GM19099 (cell line): ENCODE data around the gene OR4F15.

Experiments
- POLR2A ChIP-seq: IDR thresholded peaks from 3 replicates; pipeline ENCODE4 v1.6.1; 2011; ENCODE audit warnings: low read depth; ENCODE audit not compliant: insufficient read length; ENCODE audit errors: extremely low read depth

The OR4F15 gene

GRCh38 chr15:101811902-101812301 is at the start of gene OR4F15:
Gene OR4F15 (plus strand): TSS chr15:101812202. CDS start chr15:101818187, 5,985 bp downstream.
- no peak for TF ChIP-seq POLR2A

DNA sequence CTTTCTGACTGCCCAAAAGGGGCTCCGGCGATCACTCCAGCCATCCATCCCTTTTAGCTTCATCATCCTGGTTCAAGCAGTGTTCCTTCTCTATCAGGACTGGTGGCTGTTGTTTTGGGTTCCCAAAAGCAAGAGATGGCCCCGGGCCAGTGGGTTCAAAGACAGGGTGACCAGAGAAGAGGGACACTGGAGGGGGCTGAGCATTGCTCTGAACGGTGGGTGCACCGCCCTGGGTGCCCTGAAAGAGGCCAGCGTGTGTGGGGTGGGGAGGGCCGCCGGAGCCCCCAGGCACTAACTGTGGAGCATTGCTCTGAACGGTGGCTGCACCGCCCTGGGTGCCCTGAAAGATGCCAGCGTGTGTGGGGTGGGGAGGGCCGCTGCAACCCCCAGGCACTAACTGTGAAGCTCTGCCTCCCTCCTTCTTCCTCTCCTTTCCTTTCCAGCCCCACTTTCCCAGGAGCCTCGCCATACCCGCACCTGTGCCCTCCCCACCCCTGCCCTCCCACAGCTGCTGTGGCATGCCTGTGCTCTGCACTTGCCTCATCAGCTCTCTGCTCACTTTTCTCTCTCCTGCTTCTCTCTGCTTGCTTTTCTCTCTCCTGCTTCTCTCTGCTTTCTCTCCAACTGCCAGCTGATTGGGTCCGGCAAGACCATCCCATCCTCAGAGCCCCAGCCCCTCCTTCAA is 46.1 kb upstream of the OR4F15 start:
- no peak for TF ChIP-seq POLR2A

GRCh38 chr15:101772921-101773320 is 39.1 kb upstream of the OR4F15 start:
- TF ChIP-seq POLR2A: no peak

GRCh38 chr15:101773496-101774100 is 38.4 kb upstream of the OR4F15 start:
- no peak for TF ChIP-seq POLR2A

- no peak for TF ChIP-seq POLR2A
Observed at GRCh38 chr15:101775136-101775535, 36.9 kb upstream of the OR4F15 start.

GRCh38 chr15:101781928-101782327 is 30.1 kb upstream of the OR4F15 start:
- no peak for TF ChIP-seq POLR2A

DNA sequence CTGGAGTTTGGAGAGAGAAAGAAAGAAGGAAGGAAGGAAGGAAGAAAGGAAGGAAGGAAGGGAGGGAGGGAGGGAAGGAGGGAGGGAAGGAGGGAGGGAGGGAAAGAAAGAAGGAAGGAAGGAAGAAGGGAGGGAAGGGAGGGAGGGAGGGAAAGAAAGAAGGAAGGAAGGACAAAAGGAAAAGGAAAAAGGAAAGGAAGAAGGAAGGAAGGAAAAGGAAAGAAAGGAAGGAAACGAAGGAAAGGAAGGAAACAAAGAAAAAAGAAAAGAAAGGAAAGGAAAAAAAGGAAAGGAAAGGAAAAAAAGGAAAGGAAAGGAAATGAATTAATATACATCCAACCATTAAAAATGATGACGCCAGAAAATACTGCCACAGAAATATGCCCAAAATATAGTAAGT is 27.4 kb upstream of the OR4F15 start:
- TF ChIP-seq POLR2A: no peak

DNA sequence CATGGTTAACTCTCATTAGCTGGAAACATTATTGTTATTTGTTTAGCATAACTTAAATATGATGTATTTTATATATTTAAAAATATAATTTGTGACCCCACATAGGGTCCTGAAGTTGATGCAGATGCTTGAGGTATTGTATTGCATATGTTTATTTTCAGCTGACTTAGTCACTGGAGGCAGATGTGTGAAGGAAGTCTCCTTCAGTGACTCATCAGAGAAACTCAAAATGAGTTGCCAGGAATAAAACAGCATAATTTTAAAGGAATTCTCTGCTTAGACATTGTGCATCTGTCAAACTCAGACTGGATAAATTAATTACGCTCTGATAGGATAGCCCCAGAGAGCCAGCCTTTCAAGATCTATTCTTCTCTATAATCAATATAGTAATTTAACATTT is 16.5 kb upstream of the OR4F15 start:
- no peak for TF ChIP-seq POLR2A

- TF ChIP-seq POLR2A: no peak
Observed at GRCh38 chr15:101799665-101800064, 12.3 kb upstream of the OR4F15 start.

DNA sequence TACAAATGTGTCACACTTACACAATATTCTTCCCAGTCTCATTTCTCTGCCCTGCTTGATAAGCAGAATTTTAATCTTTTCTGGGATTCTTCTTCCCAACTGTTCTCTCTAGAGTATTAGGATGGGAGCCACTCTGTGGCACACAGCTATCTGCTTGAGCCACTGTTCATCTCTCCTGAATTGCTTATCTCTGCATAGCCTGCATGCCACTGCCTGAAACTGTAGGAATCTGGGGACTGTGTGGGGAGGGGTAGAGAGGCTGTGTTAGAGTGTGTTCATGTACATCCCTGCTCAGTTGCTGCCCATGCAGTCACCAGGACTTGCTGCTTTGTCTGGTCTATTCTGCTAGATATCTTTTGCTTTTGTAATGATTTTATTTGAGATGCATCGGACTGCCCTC is 11.0 kb upstream of the OR4F15 start:
- no peak for TF ChIP-seq POLR2A

- TF ChIP-seq POLR2A: no peak
Observed at GRCh38 chr15:101803209-101803608, 8.8 kb upstream of the OR4F15 start, which contains the start of gene OR4F6. Gene OR4F6 (plus strand): TSS chr15:101803509. CDS start chr15:101805720, 2,211 bp downstream.

DNA sequence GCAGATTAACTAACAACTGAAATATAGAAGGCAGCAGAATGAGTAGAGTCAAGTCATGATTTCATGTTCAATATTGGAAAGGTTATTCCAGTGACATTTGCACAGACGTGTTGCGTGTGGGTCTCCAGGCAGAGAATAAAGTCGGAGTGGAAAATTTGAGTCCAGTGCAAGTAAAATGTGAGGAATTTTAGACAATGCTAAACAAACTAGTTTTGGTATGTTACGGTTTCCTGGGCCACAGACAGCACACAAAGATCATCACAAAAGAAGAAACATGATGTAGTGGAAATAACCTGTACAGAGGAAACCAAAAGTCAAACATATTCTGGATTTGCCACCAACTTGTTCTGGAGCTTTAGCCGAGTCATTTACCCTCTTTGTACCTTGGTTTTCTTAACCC is 8.3 kb upstream of the OR4F15 start:
- no peak for TF ChIP-seq POLR2A

- no peak for TF ChIP-seq POLR2A
Observed at GRCh38 chr15:101804375-101804774, 7.6 kb upstream of the OR4F15 start.

DNA sequence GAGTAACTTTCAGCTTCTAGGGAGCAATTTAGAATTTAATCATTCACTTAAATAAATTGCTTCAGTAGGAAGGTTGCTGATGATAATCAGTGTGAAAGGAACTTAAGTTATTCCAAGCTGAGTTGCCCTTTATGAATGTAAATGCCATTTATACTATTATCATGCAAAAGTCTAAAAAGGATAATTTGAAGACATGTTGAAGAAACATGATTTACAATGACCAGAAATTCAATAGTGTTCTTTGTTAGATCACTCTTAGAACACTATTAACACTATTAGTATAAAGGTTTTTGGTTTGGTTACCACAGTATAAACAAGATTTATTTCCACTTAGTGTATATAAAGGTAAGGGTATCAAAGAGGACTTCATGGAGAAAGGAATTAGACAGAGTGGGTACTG is 7.1 kb upstream of the OR4F15 start:
- no peak for TF ChIP-seq POLR2A

DNA sequence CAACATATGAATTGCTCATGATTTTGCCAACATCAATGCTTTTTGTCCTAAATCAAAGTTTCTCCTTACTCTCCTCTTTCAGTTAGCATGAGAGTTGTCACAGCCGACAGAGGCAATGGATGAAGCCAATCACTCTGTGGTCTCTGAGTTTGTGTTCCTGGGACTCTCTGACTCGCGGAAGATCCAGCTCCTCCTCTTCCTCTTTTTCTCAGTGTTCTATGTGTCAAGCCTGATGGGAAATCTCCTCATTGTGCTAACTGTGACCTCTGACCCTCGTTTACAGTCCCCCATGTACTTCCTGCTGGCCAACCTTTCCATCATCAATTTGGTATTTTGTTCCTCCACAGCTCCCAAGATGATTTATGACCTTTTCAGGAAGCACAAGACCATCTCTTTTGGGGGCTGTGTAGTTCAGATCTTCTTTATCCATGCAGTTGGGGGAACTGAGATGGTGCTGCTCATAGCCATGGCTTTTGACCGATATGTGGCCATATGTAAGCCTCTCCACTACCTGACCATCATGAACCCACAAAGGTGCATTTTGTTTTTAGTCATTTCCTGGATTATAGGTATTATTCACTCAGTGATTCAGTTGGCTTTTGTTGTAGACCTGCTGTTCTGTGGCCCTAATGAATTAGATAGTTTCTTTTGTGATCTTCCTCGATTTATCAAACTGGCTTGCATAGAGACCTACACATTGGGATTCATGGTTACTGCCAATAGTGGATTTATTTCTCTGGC is 6.2 kb upstream of the OR4F15 start:
- no peak for TF ChIP-seq POLR2A
